GM23338 (cell line): ENCODE measurements around the gene UBL3.

Source experiments
- CREB1 ChIP-seq: fragments of 250-450 bp; sonication (Bioruptor Pico); IDR thresholded peaks from 2 replicates; pipeline ENCODE4 v1.5.0; 2020; ENCODE audit warnings: low read depth, mild to moderate bottlenecking, moderate library complexity
- EZH2 ChIP-seq: fragments of 200-600 bp; sonication (generic); IDR thresholded peaks from one replicate; pipeline ENCODE4 v1.8.0; 2017; ENCODE audit warnings: antibody characterized with exemption, mild to moderate bottlenecking, low read depth; ENCODE audit not compliant: unreplicated experiment
- EZH2phosphoT487 ChIP-seq: fragments of 200-600 bp; sonication (generic); IDR thresholded peaks from one replicate; pipeline ENCODE4 v1.8.1; 2018; ENCODE audit warnings: antibody characterized with exemption; ENCODE audit not compliant: unreplicated experiment
- JUNB ChIP-seq: IDR thresholded peaks from one replicate; pipeline ENCODE4 v1.6.1; 2016; ENCODE audit warnings: antibody characterized with exemption; ENCODE audit not compliant: unreplicated experiment
- NANOG ChIP-seq: IDR thresholded peaks from 2 replicates; pipeline ENCODE4 v1.6.1; 2016; ENCODE audit warnings: antibody characterized with exemption, borderline replicate concordance
- POLR2AphosphoS5 ChIP-seq: IDR thresholded peaks from 2 replicates; pipeline ENCODE4 v1.6.1; 2016; ENCODE audit warnings: antibody characterized with exemption, low read depth
- STAT1 ChIP-seq: IDR thresholded peaks from one replicate; pipeline ENCODE4 v1.6.1; 2016; ENCODE audit warnings: antibody characterized with exemption; ENCODE audit not compliant: unreplicated experiment
- ZNF331 ChIP-seq: fragments of 250-450 bp; sonication (Bioruptor Pico); IDR thresholded peaks from 2 replicates; pipeline ENCODE4 v1.5.0; 2020; ENCODE audit warnings: low read depth, mild to moderate bottlenecking, moderate library complexity
- TF ChIP-seq, protein P1 (sequence below), 2 experiments: fragments of 200-600 bp in 1 of 2; sonication (generic) in 1 of 2; conservative IDR thresholded peaks; 2 replicates each; pipeline versions ENCODE4 v1.5.1 to v1.6.1; 2016 to 2017; ENCODE audit warnings: antibody characterized with exemption in 2 of 2, low read depth in 2 of 2, mild to moderate bottlenecking in 2 of 2, moderate library complexity in 1 of 2
- TF ChIP-seq, protein P2 (sequence below): IDR thresholded peaks from 2 replicates; pipeline ENCODE4 v1.6.1; 2016; ENCODE audit warnings: antibody characterized with exemption
- TF ChIP-seq, protein P3 (sequence below): IDR thresholded peaks from one replicate; pipeline ENCODE4 v1.6.1; 2018; ENCODE audit warnings: antibody characterized with exemption; ENCODE audit not compliant: unreplicated experiment
- TF ChIP-seq, protein P4 (sequence below): fragments of 250-450 bp; sonication (Bioruptor Pico); IDR thresholded peaks from 2 replicates; pipeline ENCODE4 v1.5.0; 2020; ENCODE audit warnings: mild to moderate bottlenecking, moderate library complexity

DNA sequence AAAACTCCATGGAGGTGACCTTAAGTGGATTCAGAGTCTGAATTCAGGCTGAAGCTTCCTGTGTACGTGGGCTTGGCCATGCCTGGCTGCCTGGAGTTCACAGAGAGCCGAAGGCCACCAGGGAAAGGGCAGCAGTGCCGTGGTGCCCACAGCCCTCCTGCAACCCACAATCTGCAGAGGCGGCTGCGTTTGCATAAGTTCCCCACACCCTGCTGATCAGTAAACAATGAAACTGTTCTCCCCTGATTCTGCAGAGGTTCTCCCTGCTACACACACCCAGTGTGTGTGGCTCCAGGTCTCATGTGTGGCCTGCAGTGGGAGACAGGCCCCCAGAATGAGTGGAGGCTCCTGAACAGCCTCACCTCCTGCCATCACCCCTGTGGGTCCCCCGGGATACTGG lies 128.0 kb downstream of the UBL3 start:
- TF ChIP-seq, protein P1, sequence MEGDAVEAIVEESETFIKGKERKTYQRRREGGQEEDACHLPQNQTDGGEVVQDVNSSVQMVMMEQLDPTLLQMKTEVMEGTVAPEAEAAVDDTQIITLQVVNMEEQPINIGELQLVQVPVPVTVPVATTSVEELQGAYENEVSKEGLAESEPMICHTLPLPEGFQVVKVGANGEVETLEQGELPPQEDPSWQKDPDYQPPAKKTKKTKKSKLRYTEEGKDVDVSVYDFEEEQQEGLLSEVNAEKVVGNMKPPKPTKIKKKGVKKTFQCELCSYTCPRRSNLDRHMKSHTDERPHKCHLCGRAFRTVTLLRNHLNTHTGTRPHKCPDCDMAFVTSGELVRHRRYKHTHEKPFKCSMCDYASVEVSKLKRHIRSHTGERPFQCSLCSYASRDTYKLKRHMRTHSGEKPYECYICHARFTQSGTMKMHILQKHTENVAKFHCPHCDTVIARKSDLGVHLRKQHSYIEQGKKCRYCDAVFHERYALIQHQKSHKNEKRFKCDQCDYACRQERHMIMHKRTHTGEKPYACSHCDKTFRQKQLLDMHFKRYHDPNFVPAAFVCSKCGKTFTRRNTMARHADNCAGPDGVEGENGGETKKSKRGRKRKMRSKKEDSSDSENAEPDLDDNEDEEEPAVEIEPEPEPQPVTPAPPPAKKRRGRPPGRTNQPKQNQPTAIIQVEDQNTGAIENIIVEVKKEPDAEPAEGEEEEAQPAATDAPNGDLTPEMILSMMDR (conservative IDR thresholded peaks at IDR 0.05; ENCODE audit: low read depth in 2 of 2), result no peak
- TF ChIP-seq EZH2phosphoT487, result no peak
- no peak for TF ChIP-seq ZNF331 (CRISPR knock-in tag)
- no peak for TF ChIP-seq POLR2AphosphoS5
- TF ChIP-seq EZH2, result no peak
- TF ChIP-seq, protein P2, sequence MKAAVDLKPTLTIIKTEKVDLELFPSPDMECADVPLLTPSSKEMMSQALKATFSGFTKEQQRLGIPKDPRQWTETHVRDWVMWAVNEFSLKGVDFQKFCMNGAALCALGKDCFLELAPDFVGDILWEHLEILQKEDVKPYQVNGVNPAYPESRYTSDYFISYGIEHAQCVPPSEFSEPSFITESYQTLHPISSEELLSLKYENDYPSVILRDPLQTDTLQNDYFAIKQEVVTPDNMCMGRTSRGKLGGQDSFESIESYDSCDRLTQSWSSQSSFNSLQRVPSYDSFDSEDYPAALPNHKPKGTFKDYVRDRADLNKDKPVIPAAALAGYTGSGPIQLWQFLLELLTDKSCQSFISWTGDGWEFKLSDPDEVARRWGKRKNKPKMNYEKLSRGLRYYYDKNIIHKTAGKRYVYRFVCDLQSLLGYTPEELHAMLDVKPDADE, result no peak
- no peak for TF ChIP-seq CREB1 (CRISPR knock-in tag)
- TF ChIP-seq, protein P3, sequence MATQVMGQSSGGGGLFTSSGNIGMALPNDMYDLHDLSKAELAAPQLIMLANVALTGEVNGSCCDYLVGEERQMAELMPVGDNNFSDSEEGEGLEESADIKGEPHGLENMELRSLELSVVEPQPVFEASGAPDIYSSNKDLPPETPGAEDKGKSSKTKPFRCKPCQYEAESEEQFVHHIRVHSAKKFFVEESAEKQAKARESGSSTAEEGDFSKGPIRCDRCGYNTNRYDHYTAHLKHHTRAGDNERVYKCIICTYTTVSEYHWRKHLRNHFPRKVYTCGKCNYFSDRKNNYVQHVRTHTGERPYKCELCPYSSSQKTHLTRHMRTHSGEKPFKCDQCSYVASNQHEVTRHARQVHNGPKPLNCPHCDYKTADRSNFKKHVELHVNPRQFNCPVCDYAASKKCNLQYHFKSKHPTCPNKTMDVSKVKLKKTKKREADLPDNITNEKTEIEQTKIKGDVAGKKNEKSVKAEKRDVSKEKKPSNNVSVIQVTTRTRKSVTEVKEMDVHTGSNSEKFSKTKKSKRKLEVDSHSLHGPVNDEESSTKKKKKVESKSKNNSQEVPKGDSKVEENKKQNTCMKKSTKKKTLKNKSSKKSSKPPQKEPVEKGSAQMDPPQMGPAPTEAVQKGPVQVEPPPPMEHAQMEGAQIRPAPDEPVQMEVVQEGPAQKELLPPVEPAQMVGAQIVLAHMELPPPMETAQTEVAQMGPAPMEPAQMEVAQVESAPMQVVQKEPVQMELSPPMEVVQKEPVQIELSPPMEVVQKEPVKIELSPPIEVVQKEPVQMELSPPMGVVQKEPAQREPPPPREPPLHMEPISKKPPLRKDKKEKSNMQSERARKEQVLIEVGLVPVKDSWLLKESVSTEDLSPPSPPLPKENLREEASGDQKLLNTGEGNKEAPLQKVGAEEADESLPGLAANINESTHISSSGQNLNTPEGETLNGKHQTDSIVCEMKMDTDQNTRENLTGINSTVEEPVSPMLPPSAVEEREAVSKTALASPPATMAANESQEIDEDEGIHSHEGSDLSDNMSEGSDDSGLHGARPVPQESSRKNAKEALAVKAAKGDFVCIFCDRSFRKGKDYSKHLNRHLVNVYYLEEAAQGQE, result no peak
- no peak for TF ChIP-seq STAT1
- TF ChIP-seq JUNB, result no peak
- TF ChIP-seq, protein P4, sequence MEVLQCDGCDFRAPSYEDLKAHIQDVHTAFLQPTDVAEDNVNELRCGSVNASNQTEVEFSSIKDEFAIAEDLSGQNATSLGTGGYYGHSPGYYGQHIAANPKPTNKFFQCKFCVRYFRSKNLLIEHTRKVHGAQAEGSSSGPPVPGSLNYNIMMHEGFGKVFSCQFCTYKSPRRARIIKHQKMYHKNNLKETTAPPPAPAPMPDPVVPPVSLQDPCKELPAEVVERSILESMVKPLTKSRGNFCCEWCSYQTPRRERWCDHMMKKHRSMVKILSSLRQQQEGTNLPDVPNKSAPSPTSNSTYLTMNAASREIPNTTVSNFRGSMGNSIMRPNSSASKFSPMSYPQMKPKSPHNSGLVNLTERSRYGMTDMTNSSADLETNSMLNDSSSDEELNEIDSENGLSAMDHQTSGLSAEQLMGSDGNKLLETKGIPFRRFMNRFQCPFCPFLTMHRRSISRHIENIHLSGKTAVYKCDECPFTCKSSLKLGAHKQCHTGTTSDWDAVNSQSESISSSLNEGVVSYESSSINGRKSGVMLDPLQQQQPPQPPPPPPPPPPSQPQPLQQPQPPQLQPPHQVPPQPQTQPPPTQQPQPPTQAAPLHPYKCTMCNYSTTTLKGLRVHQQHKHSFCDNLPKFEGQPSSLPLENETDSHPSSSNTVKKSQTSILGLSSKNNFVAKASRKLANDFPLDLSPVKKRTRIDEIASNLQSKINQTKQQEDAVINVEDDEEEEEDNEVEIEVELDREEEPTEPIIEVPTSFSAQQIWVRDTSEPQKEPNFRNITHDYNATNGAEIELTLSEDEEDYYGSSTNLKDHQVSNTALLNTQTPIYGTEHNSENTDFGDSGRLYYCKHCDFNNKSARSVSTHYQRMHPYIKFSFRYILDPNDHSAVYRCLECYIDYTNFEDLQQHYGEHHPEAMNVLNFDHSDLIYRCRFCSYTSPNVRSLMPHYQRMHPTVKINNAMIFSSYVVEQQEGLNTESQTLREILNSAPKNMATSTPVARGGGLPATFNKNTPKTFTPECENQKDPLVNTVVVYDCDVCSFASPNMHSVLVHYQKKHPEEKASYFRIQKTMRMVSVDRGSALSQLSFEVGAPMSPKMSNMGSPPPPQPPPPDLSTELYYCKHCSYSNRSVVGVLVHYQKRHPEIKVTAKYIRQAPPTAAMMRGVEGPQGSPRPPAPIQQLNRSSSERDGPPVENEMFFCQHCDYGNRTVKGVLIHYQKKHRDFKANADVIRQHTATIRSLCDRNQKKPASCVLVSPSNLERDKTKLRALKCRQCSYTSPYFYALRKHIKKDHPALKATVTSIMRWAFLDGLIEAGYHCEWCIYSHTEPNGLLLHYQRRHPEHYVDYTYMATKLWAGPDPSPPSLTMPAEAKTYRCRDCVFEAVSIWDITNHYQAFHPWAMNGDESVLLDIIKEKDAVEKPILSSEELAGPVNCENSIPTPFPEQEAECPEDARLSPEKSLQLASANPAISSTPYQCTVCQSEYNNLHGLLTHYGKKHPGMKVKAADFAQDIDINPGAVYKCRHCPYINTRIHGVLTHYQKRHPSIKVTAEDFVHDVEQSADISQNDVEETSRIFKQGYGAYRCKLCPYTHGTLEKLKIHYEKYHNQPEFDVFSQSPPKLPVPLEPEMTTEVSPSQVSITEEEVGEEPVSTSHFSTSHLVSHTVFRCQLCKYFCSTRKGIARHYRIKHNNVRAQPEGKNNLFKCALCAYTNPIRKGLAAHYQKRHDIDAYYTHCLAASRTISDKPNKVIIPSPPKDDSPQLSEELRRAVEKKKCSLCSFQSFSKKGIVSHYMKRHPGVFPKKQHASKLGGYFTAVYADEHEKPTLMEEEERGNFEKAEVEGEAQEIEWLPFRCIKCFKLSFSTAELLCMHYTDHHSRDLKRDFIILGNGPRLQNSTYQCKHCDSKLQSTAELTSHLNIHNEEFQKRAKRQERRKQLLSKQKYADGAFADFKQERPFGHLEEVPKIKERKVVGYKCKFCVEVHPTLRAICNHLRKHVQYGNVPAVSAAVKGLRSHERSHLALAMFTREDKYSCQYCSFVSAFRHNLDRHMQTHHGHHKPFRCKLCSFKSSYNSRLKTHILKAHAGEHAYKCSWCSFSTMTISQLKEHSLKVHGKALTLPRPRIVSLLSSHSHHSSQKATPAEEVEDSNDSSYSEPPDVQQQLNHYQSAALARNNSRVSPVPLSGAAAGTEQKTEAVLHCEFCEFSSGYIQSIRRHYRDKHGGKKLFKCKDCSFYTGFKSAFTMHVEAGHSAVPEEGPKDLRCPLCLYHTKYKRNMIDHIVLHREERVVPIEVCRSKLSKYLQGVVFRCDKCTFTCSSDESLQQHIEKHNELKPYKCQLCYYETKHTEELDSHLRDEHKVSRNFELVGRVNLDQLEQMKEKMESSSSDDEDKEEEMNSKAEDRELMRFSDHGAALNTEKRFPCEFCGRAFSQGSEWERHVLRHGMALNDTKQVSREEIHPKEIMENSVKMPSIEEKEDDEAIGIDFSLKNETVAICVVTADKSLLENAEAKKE (CRISPR knock-in tag), result no peak
- TF ChIP-seq NANOG, result no peak
